GM08714 (cell line): ENCODE measurements around the gene ARFGEF3.

Source experiments
- H3K4me3 ChIP-seq: fragments of 200-500 bp; sonication (Bioruptor generic); 2 replicates; pipeline ENCODE4 v1.5.1; 2014; ENCODE audit warnings: mild to moderate bottlenecking, low read length, inconsistent platforms
- ZNF274 ChIP-seq: IDR thresholded peaks from 2 replicates; pipeline ENCODE4 v1.6.1; 2012; ENCODE audit warnings: mild to moderate bottlenecking, low read depth, low read length

Gene ARFGEF3

DNA sequence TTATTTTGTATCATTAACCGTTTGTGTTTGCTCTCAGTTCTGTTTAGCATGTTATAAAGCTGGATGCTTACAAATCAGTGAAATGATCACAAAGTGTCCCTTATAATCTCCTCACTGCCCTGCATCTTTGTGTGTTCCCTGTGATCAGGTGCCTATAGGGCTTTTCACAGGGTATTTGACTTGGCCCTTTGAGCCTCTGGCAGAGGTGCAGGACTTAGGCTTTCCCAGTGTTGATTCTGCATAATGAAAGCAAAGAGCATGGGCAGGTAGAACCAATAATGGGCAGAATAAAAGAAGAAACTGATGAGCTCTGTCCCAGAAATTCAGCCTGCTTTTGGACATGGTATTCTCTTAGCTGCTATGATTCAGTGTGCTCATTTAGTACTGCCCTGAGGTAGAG lies 73.5 kb downstream of the ARFGEF3 start:
- no peak for TF ChIP-seq ZNF274

GRCh38 chr6:138235693-138236092 lies 74.0 kb downstream of the ARFGEF3 start:
- TF ChIP-seq ZNF274: no peak
- H3K4me3 ChIP-seq: no peak overlapping the region

More for the DNA sequence above, 73.5 kb downstream of the ARFGEF3 start:
- H3K4me3 ChIP-seq: no peak overlapping the region

- no peak overlapping the region for H3K4me3 ChIP-seq
- TF ChIP-seq ZNF274: no peak
Observed at GRCh38 chr6:138237463-138237862, 75.7 kb downstream of the ARFGEF3 start.

DNA sequence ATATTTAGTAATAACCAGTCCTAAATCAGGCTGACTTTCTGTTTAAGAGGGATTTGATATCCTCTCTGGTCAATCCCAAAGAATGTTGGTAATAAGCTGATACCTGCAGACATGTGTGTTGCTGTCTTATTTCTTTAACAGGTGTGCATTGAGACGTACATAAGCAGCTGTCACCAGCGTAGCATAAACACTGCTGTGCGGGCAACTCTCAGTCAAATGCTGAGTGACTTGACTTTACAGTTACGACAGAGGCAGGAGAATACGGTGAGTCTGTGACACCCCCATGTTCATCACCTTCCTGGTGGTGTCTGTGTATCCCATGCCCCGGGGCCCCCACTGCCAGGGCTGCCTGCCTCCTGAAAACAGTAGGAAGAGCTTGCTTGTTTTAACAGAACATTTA lies 76.6 kb downstream of the ARFGEF3 start:
- no peak for TF ChIP-seq ZNF274
- no peak overlapping the region for H3K4me3 ChIP-seq

DNA sequence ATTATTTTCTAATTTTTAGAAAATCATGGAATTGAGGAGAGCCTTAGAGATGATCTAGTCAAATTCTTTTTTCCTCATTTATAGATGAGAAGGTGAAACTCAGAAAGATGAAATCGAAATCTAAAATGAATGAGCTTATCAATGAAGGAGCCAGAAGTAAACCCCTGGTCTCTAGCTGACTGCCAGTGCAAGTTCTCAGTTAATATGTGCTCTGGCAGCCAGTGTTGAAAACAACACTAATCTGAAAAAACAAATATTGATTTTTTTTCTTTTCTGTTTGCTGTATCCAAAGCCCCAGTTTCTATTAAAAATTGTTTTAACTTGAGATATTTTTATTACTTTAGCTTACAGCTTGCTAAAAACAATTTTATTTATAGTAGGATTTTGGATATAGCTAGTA lies 78.0 kb downstream of the ARFGEF3 start:
- no peak for TF ChIP-seq ZNF274

GRCh38 chr6:138240476-138241245 lies 78.9 kb downstream of the ARFGEF3 start:
- no peak overlapping the region for H3K4me3 ChIP-seq
- no peak for TF ChIP-seq ZNF274

More for the DNA sequence above, 78.0 kb downstream of the ARFGEF3 start:
- H3K4me3 ChIP-seq: no peak overlapping the region

DNA sequence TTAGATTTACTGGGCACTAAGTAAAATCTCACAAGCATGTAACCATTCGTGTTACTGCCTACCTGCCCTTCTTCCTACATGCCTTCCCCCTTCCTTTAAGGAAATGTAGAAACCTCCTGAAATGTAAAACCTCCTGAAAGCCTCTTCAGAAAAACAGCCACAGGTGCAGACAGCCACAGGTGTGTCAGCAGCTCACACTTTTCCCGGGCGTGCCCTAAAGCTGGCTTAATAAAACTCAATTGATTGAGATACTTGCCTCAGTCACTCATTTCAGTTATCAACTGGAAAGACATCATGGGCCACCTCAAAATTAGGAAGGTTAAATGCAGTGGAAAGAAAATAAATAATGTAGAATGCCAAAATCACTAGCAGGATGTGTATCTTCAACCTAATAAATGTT lies 79.6 kb downstream of the ARFGEF3 start:
- H3K4me3 ChIP-seq: no peak overlapping the region
- no peak for TF ChIP-seq ZNF274

GRCh38 chr6:138241934-138242333 lies 80.2 kb downstream of the ARFGEF3 start:
- no peak for TF ChIP-seq ZNF274

DNA sequence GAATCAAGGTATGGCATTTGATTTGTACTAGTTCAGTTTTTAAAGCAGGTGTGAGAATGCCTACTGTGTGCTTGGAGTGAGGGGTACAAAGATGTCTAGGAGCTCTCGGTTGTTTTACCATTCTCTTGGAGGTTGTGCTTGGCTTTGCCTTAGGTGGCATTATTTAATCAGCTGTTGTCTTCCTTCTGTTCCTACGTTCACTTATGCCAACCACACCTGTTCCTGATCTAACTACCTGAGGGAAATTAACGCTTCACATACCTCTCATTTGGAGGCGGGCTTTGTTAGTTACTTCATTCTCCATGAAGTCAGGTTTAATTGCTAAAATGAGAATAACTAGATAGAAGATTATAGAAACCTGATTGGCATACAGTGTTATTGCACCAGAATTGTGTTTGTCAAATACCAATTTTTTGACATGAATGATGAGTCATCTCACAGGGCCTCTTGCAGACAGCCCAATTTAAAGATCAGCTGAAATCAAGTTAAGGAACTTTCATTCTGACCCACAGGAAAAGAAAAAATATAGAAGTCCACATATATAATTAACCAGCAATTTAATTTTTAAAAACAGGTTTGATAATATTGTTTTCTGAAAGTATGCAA lies 81.4 kb downstream of the ARFGEF3 start:
- no peak for TF ChIP-seq ZNF274
- no peak overlapping the region for H3K4me3 ChIP-seq

More at GRCh38 chr6:138241934-138242333, 80.2 kb downstream of the ARFGEF3 start:
- no peak overlapping the region for H3K4me3 ChIP-seq

GRCh38 chr6:138245751-138246150 lies 84.0 kb downstream of the ARFGEF3 start:
- H3K4me3 ChIP-seq: no peak overlapping the region
- no peak for TF ChIP-seq ZNF274

- TF ChIP-seq ZNF274: no peak
- no peak overlapping the region for H3K4me3 ChIP-seq
Observed at GRCh38 chr6:138246650-138247440, 85.1 kb downstream of the ARFGEF3 start.

DNA sequence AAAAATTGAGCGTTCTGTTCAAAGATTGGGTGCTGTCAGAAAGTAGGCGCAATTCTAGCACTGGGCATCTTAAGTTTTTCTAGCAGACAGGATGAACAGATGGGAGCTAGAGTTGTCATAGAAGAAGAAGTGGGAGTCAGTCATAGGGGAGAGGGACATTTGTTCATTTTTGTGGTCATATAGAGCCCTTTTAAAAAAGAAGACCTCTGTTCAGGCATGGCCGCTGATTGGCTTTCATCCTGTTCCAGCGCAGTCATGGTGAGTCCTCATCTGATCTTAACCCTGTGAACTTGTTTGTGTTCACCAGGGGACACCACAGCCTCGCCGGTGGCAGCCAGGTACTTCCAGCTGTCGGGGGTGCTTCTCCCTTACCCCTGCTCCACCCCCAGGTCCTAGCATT lies 86.3 kb downstream of the ARFGEF3 start:
- TF ChIP-seq ZNF274: no peak
- no peak overlapping the region for H3K4me3 ChIP-seq

DNA sequence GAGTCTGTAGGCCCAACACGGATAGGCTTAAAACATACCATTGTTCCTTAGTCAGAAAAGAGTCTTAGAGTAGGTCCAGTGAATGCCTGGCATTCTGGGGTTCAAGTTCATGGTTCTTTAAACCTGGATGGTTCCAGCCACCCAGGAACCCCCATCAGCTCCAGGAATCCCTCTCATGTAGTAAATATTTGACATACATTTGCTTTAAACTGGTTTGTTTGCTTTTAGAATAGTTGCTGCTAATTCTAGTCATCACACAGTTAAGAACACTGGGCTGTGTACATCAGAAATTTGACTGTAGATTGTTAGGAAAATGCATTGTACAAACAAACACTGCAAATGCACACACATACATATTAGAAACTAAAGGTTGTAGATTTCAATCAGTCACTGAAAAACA lies 87.1 kb downstream of the ARFGEF3 start:
- no peak for TF ChIP-seq ZNF274
- H3K4me3 ChIP-seq: no peak overlapping the region

GRCh38 chr6:138250053-138250452 lies 88.3 kb downstream of the ARFGEF3 start:
- no peak overlapping the region for H3K4me3 ChIP-seq
- TF ChIP-seq ZNF274: no peak
